ENCODE data around the gene IDH3B.

The IDH3B gene

DNA sequence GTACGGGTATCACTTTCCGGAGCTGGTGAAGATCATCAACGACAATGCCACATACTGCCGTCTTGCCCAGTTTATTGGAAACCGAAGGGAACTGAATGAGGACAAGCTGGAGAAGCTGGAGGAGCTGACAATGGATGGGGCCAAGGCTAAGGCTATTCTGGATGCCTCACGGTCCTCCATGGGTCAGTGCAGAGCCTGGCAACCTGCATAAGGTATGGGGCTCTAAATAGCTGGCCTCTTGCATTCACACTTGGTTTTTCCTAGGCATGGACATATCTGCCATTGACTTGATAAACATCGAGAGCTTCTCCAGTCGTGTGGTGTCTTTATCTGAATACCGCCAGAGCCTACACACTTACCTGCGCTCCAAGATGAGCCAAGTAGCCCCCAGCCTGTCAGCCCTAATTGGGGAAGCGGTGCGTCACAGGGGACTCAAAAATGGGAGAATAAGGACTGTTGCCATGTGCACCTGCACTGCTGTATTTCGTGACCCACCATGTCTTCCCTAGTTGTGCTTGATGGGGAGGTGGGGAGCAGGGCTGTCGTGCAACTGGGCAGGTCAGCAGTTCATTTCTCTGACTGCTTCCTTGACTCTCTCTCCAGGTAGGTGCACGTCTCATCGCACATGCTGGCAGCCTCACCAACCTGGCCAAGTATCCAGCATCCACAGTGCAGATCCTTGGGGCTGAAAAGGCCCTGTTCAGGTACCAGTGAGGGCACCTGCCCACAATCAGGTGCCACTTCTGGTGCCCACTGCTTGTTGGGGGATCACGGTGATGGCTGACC lies 8.5 kb downstream of the IDH3B start:
- DNase-seq: no peak

DNA sequence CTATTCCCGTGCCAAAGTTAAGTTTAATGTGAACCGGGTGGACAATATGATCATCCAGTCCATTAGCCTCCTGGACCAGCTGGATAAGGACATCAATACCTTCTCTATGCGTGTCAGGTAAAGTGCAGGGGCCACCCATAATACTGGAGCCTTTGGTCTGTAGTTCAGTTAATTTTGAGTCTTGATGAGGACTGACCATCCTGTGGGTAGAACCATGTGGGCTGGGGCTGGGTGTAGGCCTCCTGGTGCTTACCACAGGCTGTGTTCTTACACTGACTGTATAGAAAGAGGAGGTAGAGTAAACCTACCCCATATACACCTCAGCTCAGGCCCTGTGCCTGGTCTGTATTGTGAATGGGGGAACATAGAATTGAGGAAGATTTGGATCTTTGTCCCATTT lies 9.2 kb downstream of the IDH3B start:
- DNase-seq: no peak

DNA sequence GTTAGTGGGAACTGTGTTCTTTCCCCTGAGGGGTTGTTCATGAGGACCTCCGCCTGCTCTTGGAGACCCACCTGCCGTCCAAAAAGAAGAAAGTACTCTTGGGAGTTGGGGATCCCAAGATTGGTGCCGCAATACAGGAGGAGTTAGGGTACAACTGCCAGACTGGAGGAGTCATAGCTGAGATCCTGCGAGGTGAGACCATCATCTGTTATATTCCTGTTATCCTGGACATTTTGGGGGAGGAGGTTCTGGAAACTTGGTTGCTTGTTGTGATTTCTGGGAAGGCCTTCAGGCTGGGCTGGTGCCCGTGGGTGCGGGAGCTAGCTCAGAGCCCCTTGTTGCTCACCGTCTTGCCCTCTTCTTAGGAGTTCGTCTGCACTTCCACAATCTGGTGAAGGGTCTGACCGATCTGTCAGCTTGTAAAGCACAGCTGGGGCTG lies 9.6 kb downstream of the IDH3B start:
- DNase-seq: no peak

DNA sequence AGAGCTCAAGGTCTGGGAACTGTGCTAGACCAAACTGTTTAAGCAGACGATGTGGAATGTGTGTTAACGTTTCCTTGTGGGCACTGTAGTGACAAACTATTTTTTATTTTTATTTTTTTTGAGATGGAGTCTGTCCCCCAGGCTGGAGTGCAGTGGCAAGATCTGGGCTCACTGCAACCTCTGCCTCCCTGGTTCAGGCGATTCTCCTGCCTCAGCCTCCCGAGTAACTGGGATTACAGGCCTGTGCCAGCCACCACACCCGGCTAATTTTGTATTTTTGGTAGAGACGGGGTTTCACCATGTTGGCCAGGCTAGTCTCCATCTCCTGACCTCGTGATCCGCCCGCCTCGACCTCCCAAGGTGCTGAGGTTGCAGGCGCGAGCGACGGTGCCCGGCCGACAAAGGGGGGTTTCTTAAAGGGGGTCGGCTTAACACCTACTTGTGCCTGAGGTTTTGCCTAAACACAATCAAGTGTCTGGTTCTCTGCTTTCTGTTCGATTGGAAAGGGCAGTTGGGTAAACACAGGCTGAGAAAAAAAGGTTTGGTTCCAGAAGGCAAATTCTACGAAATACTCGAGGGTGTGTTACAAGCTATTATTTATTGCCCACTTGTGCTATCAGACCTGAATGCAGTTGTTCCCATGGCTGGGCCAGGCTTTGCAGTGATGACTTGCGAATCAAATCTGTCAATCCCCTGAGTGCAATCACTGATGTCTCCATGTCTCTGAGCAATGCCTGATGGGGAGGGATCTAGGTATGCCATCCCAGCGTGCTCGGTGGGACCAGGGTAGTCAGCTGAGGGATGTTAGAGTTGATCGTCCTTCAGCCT lies 10.2 kb downstream of the IDH3B start:
- no peak for DNase-seq

DNA sequence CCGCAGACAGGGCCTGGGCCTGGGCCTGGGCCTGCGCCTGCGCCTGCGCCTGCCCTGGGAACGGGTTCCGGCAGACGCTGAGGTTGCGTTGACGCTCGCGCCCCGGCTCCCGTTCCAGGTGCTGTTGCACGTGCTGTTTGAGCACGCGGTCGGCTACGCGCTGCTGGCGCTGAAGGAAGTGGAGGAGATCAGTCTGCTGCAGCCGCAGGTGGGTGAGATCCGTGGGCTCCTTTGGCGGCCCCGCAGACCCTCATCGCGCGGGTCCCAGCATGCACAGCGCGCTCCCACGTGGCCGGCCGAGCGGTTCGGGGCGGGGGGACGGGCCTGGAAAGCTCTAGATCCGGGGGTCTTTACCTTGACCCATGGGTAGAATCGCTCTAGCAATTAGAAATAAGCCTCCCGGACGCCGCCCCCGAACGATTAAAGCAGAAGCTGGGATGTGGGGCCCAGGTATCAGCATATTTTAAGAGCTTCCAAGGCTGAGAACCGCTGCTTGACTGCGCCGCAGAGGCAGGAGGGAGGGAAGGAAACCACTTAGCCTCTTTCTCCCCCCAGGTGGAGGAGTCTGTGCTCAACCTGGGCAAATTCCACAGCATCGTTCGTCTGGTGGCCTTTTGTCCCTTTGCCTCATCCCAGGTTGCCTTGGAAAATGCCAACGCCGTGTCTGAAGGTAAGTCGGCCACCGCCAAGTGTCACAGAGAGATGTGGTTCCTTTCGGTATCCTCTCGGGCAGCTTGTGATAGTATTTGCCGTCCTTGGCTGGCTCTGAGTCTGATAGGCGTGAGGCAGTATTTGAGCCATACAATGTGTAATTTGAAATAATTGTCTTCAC lies 11.1 kb downstream of the IDH3B start:
- peak; percentile 44 to 53 for DNase-seq

DNA sequence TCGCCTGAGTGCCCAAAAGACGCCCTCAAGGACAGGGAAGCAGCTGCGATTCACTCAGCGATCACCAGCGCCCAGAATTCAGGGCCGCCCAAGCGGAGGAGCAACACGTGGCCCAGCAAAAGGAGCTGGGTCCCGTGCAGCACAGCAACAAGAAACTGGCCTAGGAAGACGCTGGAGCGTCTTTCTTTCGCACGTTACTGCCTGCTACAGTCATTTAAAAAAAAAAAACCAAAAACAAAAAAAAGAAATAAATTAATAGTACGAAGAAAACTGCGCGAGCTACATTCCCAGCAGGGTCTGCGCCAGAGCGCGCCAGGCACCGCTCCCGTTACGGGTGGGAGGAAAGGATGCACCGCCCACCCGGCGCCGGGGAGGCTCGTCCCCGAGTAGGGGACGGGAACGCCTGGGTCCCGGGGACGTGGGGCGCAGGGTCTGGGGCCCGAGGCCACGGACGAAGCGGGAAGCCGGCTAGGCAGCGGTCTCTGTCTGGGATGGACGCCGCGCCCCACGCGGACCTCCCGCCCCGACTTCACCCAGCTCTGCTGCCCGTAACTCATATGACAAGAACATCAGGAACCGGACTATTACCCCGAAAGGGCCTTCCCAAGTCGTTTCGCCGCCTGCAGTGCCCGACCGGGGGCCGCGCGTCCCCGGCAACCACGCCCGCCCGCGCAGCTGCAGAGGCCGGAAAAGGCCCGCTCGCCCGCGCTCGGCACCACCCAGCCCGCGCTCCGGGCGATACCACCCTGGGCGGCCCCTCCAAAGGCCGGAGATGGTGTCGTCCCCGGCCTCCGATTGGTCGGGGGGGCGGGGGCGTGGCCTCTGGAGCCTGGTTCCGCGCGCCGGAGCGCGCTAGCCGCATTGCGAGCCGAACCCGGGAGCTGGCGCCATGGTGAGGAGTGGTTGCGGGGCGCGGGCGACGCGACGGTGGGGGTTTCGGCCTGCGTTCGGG lies 12.0 kb downstream of the IDH3B start, which contains the start of gene NOP56:
Gene NOP56 (plus strand): TSS at position 861 of the 952 bp plus-strand sequence. CDS start 29 bp downstream, at position 890.
- DNase-seq: peak; percentile 92 to 96

DNA sequence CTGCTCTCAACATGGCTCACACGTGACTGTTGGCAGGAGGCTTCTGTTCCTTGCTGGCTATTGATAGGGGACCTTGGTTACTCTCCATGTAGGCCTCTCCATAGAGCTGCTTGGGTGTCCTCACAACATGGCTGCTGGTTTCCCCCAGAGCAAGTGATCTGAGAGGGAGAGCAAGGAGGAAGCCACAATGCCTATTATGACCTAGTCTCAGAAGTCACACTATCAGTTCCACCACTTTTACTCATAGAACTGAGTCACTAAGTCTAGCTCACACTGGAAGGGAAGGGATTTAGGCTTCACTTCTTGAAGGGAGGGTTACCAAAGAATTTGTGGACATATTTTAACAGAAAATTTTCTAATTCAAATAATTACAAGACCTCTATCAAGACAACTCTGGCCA lies 20.3 kb downstream of the IDH3B start:
- no peak for DNase-seq

DNA sequence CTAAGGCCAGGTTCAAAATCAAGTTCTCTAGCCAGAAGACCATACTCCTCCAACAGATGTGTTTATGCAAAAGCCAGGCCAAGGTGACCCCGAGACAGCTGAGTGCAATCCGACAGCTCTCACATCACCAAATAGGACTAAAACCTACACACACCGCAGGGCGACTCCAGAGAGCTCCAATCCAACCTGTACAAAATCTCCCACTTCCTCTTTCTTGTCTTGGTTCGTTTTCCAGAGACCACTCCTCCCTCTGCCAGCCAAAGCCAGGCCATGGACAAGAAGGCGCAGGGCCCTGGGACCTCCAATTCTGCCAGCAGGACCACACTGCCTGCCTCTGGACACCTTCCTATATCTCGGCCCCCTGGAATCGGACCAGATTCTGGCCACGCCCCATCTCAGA lies 23.1 kb downstream of the IDH3B start:
- DNase-seq: no peak

DNA sequence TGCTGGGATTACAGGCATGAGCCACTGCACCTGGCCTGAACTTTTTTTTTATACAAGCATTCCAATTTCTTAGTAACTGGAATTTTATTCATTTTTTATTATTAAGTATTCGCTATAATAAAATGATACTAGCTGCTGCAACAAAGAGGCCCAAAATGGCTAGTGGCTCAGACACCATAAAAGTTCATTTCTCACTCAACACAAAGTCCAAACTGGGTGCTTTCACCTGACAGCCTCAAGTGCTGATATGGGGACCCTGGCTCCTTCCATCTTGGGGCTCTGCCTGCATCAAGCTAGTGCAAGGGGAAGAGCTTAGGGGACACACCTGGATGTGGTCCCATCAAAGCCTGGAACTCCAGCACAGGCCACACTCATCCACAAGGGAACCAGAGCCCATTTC lies 23.8 kb downstream of the IDH3B start:
- DNase-seq: no peak

DNA sequence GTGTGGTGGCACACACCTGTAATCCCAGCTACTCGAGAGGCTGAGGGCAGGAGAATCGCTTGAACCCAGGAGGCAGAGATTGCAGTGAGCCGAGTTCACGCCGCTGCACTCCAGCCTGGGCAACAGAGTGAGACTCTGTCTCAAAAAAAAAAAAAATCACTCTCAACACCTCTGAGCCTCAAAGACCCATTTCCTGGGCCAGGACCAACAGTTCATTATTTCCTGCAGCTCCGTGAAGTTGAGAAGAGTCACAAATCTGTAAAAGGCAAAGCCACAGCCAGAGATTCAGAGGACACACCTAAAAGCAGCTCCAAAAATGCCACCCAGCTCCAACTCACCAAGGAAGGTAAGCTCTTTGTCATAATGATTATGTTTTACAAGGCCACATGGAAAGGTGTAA lies 26.8 kb downstream of the IDH3B start:
- DNase-seq: no peak

DNA sequence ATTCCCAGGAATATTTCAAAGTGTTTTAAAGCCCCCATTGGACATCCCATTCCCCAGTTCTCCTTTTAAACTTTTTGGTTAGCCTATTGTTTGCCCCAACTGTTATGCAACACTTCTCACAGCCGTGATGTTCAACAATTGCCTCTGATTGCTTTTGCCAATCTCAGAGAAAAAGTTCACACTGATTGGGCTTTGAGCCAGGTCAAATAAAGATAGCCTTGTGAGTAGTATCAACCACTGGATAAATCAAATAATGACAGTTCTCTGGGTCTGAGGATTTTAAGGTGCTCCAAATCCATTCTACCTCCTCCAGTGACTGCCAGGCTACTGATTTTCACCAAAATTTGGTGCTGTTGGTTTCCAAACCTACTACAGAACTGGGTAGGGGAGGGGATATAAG lies 30.6 kb downstream of the IDH3B start:
- no peak for DNase-seq

DNA sequence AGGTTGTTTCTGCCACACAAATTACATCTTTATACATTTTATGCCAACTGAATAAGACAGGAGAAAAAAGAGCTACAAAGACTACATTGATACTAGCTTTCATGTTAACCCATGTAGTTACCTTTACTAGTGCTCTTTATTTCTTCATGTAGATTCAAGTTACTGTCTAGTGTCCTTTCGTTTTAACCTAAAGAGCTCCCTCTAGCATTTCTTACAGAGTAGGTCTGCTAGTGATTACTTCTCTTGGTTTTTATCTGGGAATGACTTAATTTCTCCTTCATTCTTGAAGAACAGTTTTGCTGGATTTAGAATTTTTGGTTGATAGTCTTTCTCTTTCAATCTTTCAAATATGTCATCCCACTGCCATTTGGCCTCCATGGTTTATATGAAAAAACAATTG lies 32.8 kb downstream of the IDH3B start:
- DNase-seq: no peak

DNA sequence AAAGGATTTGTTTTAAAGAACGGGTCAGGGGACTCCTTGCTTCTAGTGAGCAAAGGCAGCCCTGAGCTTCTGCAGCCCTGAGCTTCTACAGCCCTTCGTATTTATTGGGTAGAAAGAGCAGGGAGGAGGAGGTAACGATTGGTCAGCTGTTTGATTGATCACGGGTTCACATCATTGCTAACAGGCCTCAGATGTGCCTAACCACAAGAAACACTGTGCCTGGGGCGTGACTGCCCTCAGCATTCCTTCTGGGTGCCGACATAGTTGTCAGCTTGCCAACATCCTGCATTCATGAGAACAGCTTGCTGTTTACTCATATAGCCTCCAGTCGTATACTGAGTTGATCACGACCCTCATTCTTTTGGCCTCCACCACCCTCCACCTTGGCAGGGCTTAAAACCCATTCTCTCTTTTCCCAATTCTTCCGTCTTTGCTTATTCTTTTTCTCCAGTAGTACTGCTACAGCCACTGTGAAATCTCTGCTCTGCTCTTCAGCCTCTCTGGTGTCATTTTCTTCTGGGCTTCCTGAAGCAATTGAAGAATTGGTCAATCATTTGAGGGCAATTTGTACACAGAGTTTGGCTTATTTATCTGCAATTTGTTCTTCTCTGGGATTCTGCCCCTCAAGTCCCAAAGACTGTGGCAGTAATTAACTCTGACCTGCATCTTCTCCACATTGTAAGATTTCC lies 37.0 kb downstream of the IDH3B start:
- DNase-seq: no peak

DNA sequence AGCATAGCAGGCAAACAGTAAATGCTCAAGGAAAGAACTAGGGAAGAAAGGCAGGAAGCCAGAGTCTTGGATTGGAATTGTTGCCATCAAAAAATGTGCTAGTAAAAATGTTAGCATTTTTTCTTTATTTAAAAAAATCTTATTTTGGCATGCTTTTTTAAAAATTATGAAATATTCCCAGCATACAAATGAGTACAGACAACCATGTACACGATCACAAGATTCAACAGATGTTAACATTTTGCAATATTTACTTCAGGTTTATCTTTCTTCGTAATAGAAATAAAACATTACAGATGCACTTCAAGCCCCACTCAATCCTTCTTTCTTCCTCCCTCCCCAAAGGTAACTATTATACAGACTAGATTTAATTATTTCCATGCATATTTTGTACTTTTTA lies 39.0 kb downstream of the IDH3B start:
- no peak for DNase-seq

DNA sequence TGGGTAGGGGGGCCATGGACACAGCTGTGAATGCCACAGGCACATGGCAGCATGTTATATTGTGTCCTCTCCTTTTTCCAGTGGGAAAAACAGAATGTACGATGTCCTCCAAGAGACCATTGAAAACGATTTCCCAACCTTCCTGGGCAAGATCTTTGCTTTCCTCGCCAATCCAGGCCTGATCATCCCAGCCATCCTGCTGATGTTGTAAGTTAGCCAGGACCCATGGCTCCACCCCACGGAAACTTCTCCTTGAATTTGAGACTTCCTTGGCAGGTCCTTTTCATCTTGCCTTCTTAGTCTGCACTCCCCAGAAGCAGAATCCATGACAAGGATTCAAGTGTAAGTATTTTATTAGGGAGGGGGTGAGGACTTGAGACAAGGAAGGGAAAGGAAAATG lies 39.8 kb downstream of the IDH3B start:
- no peak for DNase-seq

DNA sequence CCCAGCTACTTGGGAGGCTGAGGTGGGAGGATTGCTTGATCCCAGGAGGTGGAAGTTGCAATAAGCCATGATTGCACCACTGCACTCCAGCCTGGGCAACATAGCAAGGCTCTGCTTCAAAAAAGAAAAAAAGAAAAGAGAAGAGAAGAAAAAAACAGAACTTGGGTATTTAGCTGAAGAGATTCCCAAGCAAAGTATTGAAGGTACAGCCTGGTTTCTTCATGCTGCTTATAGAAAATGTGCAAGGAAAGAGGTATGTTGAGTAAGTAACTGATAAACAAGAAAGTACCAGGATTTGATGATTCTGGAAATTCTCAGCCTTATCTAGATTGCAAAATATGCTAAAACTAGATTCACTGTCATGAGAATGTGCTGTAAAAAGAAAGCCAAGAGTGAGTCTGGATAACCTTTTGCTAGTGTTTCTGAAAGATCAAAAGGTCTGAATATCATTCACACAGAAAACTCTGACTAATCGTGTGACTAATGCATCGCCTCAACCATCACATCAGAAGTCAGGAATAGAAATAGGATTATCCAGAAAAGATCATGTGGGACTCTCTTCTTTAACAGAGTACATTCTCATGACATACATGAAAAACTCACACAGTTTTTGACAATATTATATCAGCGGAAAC lies 43.9 kb downstream of the IDH3B start:
- DNase-seq: no peak

DNA sequence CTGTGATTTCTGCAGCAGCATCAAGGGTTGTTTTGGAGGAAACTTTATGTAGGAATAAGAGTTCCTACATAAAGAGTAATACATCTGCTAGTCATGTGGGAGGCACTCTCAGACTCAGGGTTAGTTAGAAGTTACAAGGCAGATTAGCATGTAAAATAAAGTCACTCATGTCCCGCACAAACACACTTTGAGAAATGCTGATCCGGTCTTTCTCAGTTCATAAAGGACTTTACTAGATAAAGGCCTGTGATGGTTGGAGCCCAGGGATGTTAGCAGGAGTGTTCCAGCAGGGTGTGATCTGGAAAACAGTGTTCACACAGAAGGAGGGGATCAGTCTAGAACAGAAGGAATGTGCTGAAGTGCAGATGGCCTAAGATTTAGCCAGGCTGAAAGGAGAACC lies 44.7 kb downstream of the IDH3B start:
- DNase-seq: no peak

DNA sequence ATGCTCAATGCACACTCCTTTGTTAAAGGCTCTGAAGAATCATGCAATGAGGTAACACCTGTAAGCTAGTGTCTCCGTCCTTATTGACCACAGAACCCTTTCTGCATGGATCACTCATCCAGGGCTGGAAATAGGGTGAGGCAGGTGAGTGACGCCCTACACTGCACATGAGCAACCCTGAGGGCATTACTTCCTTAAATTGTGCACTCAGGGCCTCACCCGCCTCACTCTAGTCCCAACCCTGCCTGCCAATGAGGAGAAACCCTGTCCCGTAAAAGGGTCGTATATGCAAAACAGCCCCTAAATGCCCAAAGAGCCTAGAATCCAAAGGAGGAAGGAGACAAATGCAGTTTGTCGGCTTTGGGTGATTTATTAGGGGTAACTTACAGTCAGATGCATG lies 45.2 kb downstream of the IDH3B start:
- no peak for DNase-seq

DNA sequence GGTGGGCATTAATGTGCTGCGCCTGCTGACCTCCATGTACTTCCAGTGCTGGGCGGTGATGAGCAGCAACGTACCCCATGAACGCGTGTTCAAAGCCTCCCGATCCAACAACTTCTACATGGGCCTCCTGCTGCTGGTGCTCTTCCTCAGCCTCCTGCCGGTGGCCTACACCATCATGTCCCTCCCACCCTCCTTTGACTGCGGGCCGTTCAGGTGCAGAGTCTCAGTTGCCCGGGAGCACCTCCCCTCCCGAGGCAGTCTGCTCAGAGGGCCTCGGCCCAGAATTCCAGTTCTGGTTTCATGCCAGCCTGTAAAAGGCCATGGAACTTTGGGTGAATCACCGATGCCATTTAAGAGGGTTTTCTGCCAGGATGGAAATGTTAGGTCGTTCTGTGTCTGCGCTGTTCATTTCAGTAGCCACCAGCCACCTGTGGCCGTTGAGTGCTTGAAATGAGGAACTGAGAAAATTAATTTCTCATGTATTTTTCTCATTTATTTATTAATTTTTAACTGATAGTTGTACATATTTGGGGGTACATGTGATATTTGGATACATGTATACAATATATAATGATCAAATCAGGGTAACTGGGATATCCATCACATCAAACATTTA lies 46.8 kb downstream of the IDH3B start:
- DNase-seq: no peak

DNA sequence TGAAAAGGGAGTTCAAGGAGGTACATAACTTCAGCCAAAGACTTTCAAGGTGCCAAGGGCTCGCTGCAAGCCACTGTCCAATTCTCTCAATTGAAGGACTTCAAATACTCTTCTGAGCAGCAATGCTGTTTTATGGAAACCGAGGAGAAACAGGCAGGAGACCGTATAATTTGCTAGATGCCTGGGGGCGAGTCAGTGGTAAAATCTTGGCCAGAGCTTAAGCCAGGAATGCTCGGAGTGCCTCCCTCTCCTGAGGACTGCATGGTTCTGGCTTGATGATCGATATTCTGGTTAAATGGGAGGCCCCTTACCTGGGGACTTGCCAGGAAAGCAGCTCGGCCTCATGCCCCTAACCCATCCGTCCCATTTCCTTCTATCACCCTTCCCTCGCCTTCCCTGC lies 47.4 kb downstream of the IDH3B start:
- DNase-seq: no peak

DNA sequence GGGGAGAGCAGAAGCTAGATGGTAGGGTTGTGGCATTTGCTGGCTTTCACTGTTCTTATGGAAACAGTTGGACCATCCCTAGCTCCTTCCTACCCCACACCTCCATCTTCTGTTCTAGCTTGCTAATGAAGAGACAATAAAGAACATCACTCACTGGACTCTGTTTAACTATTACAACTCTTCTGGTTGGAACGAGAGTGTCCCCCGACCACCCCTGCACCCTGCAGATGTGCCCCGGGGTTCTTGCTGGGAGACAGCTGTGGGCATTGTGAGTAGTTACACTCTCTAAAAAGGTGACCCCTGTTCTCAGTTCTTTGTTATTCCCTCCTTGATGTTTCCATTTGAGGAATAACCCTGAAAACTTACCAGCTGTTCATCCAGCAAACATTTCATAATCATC lies 51.9 kb downstream of the IDH3B start:
- no peak for DNase-seq
